Esophagus squamous epithelium (tissue), 5 donors: Measurements from ENCODE around the gene KCNH1. TPM values are rescaled to one million over a fixed set of nuclear protein-coding genes. Genes with fewer than 3 reads are reported as not detected.

Source experiments
- DNase-seq: peaks from one replicate; lab custom pipeline; 2025; lab: John Stamatoyannopoulos, UW
- H3K27ac ChIP-seq, 4 donors: fragments of 200-600 bp; sonication (generic); one replicate each; pipeline ENCODE4 v1.5.1; 2016 to 2019; ENCODE audit warnings: mild to moderate bottlenecking in 1 of 4
- H3K27me3 ChIP-seq, 4 donors: fragments of 200-600 bp; sonication (generic); 1 replicate in 3 of 4; 2 replicates in 1 of 4; pipeline versions ENCODE4 v1.5.1 to v1.6.0; 2017 to 2021; ENCODE audit warnings: antibody characterized with exemption in 1 of 4
- H3K36me3 ChIP-seq, 3 donors: fragments of 200-600 bp; sonication (generic); one replicate each; pipeline ENCODE4 v1.5.1; 2016 to 2019
- H3K4me1 ChIP-seq, 3 donors: fragments of 200-600 bp; sonication (generic); one replicate each; pipeline ENCODE4 v1.5.1; 2017 to 2019
- H3K4me3 ChIP-seq, 4 donors: fragments of 200-600 bp; sonication (generic); 1 replicate in 3 of 4; 2 replicates in 1 of 4; pipeline ENCODE4 v1.5.1; 2016 to 2019; ENCODE audit warnings: mild to moderate bottlenecking in 2 of 4, moderate library complexity in 1 of 4
- H3K9me3 ChIP-seq, 3 donors: fragments of 200-600 bp; sonication (generic); one replicate each; pipeline ENCODE4 v1.5.1; 2016 to 2019
- CTCF ChIP-seq, 6 experiments: fragments of 450-650 bp in 4 of 6; fragments of 200-600 bp in 2 of 6; sonication (generic) in 2 of 6; IDR thresholded peaks; one replicate each; pipeline ENCODE4 v1.5.1; 2016 to 2019; ENCODE audit warnings: antibody characterized with exemption in 6 of 6, mild to moderate bottlenecking in 4 of 6, moderate library complexity in 4 of 6
- POLR2A ChIP-seq, 4 donors: fragments of 450-650 bp; IDR thresholded peaks; one replicate each; pipeline ENCODE4 v1.6.1; 2017; ENCODE audit warnings: antibody characterized with exemption in 4 of 4, mild to moderate bottlenecking in 4 of 4, moderate library complexity in 3 of 4
- WGBS, 2 donors: methylation state at CpG; one replicate each; pipeline ENCODE4 v1.1.5; 2018; 5-methylcytosine and 5-hydroxymethylcytosine counted together
- intact Hi-C: fragments of 100-400 bp; cut with DNase I; formaldehyde crosslinking; loops from one replicate; pipeline ENCODE4 v1.15.0; 2022
- total RNA-seq, 4 donors: library from RNA; depleted of rRNA; stranded (reverse); fragments of >200 nt; gene quantifications; one replicate each; pipeline ENCODE4 v1.1.0, GENCODE V29; 2016
- donor health status: DM: yes; HTN: yes; CAD: no.

KCNH1 gene
- total RNA-seq, 4 donors from 2014 or later, result 0.57 to 1.0 (median 0.83) TPM; not detected in 1

GRCh38 chr1:211135342-211135950, 1.5 kb upstream of the KCNH1 start:
- Histone ChIP-seq H3K27ac (no peak overlapping the region), H3K36me3 (no peaks in the 10 kb centered on the region), H3K27me3 (peaks cover 0 to 57% (median 2%) of the 10 kb centered on the region in 4 donors), H3K9me3 (no peaks in the 10 kb centered on the region), H3K4me3 (no peak overlapping the region), H3K4me1 (peaks cover 10 to 20% (median 12%) of the 10 kb centered on the region in 3 donors)
- intact Hi-C loops, result loop anchor here (2.0 to 10.0 kb wide), 3 partner anchors 553 to 728 kb away; no protein-coding TSS in a partner anchor
- WGBS, 2 donors, result 14% methylated on average over 5 of the region's 5 CpGs
- no peak for TF ChIP-seq POLR2A (IDR thresholded peaks at IDR 0.05)
- peak in 5 of 6 experiments; percentile 39 to 75 (median 43) for TF ChIP-seq CTCF (IDR thresholded peaks at IDR 0.05)
- DNase-seq, result no peak

GRCh38 chr1:211133393-211133835, 534 bp downstream of the KCNH1 start:
- peak overlapping the region in 2 of 4 donors; percentile 5 to 33 for H3K27ac ChIP-seq
- no peak for DNase-seq
- WGBS, 2 donors, result 0 to 4% methylated on average over 3 to 9 of the region's 31 CpGs
- H3K9me3 ChIP-seq, result no peaks in the 10 kb centered on the region
- TF ChIP-seq CTCF (IDR thresholded peaks at IDR 0.05), result no peak
- TF ChIP-seq POLR2A (IDR thresholded peaks at IDR 0.05), result no peak
- peaks cover 0 to 58% (median 2%) of the 10 kb centered on the region in 4 donors for H3K27me3 ChIP-seq
- no peaks in the 10 kb centered on the region for H3K36me3 ChIP-seq
- H3K4me3 ChIP-seq, result peak overlapping the region; percentile 34 to 69 (median 46)
- peaks cover 10 to 20% (median 12%) of the 10 kb centered on the region in 3 donors for H3K4me1 ChIP-seq
- intact Hi-C loops, result loop anchor here (10.0 kb wide), 1 partner anchor 689 kb away; no protein-coding TSS in a partner anchor

GRCh38 chr1:211132721-211133392, 1.1 kb downstream of the KCNH1 start:
- no peak for DNase-seq
- H3K4me3 ChIP-seq, result peak overlapping the region in 3 of 4 donors; percentile 44 to 69 (median 49)
- no peaks in the 10 kb centered on the region for H3K9me3 ChIP-seq
- peaks cover 10 to 20% (median 12%) of the 10 kb centered on the region in 3 donors for H3K4me1 ChIP-seq
- H3K27me3 ChIP-seq, result peaks cover 0 to 56% (median 2%) of the 10 kb centered on the region in 4 donors
- WGBS, 2 donors, result 37 to 43% methylated on average over 12 to 18 of the region's 20 CpGs
- H3K36me3 ChIP-seq, result no peaks in the 10 kb centered on the region
- H3K27ac ChIP-seq, result no peak overlapping the region
- TF ChIP-seq CTCF (IDR thresholded peaks at IDR 0.05), result no peak
- TF ChIP-seq POLR2A (IDR thresholded peaks at IDR 0.05), result no peak
- intact Hi-C loops, result loop anchor here (10.0 kb wide), 1 partner anchor 688 kb away; no protein-coding TSS in a partner anchor

- Histone ChIP-seq H3K4me1 (peaks cover 10 to 20% (median 12%) of the 10 kb centered on the region in 3 donors), H3K27me3 (peaks cover 0 to 45% (median 2%) of the 10 kb centered on the region in 4 donors), H3K9me3 (no peaks in the 10 kb centered on the region), H3K4me3 (no peak overlapping the region), H3K27ac (no peak overlapping the region), H3K36me3 (no peaks in the 10 kb centered on the region)
- WGBS, 2 donors, result 71 to 85% methylated on average over 1 of the region's 1 CpG
- TF ChIP-seq CTCF (IDR thresholded peaks at IDR 0.05) (no peak), POLR2A (IDR thresholded peaks at IDR 0.05) (no peak)
- DNase-seq, result no peak
- intact Hi-C loops, result loop anchor here (10.0 kb wide), 1 partner anchor 685 kb away; no protein-coding TSS in a partner anchor
Observed at GRCh38 chr1:211129776-211130175, 4.2 kb downstream of the KCNH1 start.

- peak overlapping the region in 1 of 4 donors; percentile 39 for H3K27ac ChIP-seq
- no peaks in the 10 kb centered on the region for H3K9me3 ChIP-seq
- intact Hi-C loops, result no loop called here
- TF ChIP-seq CTCF (IDR thresholded peaks at IDR 0.05) (no peak), POLR2A (IDR thresholded peaks at IDR 0.05) (no peak)
- no peaks in the 10 kb centered on the region for H3K4me1 ChIP-seq
- H3K27me3 ChIP-seq, result peaks cover 0 to 30% (median 0%) of the 10 kb centered on the region in 4 donors
- no peak overlapping the region for H3K4me3 ChIP-seq
- no peaks in the 10 kb centered on the region for H3K36me3 ChIP-seq
- no peak for DNase-seq
- WGBS, 2 donors, result 60 to 67% methylated on average over 4 of the region's 4 CpGs
Observed at GRCh38 chr1:211127166-211127565, 6.8 kb downstream of the KCNH1 start.
